Progenitor cell of endocrine pancreas (in vitro differentiated cells): ENCODE results near the gene CALHM1. TPM values are rescaled to one million over a fixed set of nuclear protein-coding genes. Genes with fewer than 3 reads are reported as not detected.

Experiments
- DNase-seq: peaks from one replicate; pipeline ENCODE4 v3.0.0; 2021; ENCODE audit warnings: low spot score; ENCODE audit not compliant: unreplicated experiment
- H3K27ac Mint-ChIP-seq: 2 replicates; pipeline ENCODE4 v1.8.0; 2021; ENCODE audit warnings: mild to moderate bottlenecking, moderate library complexity, mixed read lengths
- H3K27me3 Mint-ChIP-seq: 2 replicates; pipeline ENCODE4 v1.8.0; 2021; ENCODE audit warnings: mixed read lengths
- H3K36me3 Mint-ChIP-seq: 2 replicates; pipeline ENCODE4 v1.8.0; 2022; ENCODE audit warnings: mixed read lengths; ENCODE audit not compliant: insufficient read depth
- H3K4me1 Mint-ChIP-seq: 2 replicates; pipeline ENCODE4 v1.8.0; 2021; ENCODE audit warnings: low read depth, mixed read lengths
- H3K4me3 Mint-ChIP-seq: 2 replicates; pipeline ENCODE4 v1.8.0; 2021; ENCODE audit warnings: low read depth, mild to moderate bottlenecking, moderate library complexity, mixed read lengths
- H3K9me3 Mint-ChIP-seq: 2 replicates; pipeline ENCODE4 v1.8.0; 2021; ENCODE audit warnings: low read depth, mixed read lengths
- total RNA-seq: library from RNA; stranded (reverse); gene quantifications from 2 replicates; pipeline ENCODE4 v1.2.1, GENCODE V29; 2021
- TF ChIP-seq, protein P1 (sequence below): fragments of 200-600 bp; sonication (generic); IDR thresholded peaks from one replicate; pipeline ENCODE4 v1.5.0; 2021; ENCODE audit warnings: antibody characterized with exemption, mild to moderate bottlenecking; ENCODE audit not compliant: unreplicated experiment

The CALHM1 gene
- total RNA-seq, 1 donor from 2014 or later, result not detected

- Mint-ChIP-seq H3K9me3 (no peaks in the 10 kb centered on the region), H3K36me3 (no peaks in the 10 kb centered on the region), H3K27me3 (peaks cover 28% of the 10 kb centered on the region), H3K27ac (no peak overlapping the region), H3K4me3 (no peak overlapping the region), H3K4me1 (no peaks in the 10 kb centered on the region)
- DNase-seq, result no peak
- TF ChIP-seq, protein P1, sequence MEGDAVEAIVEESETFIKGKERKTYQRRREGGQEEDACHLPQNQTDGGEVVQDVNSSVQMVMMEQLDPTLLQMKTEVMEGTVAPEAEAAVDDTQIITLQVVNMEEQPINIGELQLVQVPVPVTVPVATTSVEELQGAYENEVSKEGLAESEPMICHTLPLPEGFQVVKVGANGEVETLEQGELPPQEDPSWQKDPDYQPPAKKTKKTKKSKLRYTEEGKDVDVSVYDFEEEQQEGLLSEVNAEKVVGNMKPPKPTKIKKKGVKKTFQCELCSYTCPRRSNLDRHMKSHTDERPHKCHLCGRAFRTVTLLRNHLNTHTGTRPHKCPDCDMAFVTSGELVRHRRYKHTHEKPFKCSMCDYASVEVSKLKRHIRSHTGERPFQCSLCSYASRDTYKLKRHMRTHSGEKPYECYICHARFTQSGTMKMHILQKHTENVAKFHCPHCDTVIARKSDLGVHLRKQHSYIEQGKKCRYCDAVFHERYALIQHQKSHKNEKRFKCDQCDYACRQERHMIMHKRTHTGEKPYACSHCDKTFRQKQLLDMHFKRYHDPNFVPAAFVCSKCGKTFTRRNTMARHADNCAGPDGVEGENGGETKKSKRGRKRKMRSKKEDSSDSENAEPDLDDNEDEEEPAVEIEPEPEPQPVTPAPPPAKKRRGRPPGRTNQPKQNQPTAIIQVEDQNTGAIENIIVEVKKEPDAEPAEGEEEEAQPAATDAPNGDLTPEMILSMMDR, result no peak
These were observed 10.5 kb upstream of the CALHM1 start for GRCh38 chr10:103469201-103469600.

DNA sequence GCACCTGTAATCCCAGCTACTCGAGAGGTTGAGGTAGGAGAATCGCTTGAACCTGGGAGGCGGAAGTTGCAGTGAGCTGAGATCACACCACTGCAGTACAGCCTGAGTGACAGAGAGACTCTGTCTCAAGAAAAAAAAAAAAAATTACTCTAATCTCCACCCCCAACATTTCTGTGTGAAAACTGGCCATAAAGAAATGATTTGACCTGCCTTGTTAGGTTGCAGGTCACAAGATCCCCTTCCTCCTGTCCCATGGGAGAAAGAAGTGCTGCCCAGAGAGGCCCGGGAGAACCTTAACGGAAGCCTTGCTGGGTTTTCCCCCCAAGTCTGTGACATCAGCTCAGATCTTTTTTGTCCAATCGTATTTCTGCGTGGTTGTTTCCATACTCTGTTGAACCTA lies 8.7 kb upstream of the CALHM1 start:
- DNase-seq, result no peak
- no peaks in the 10 kb centered on the region for H3K9me3 Mint-ChIP-seq
- H3K36me3 Mint-ChIP-seq, result no peaks in the 10 kb centered on the region
- H3K4me1 Mint-ChIP-seq, result no peaks in the 10 kb centered on the region
- TF ChIP-seq, protein P1, result no peak
- H3K4me3 Mint-ChIP-seq, result no peak overlapping the region
- no peak overlapping the region for H3K27ac Mint-ChIP-seq
- H3K27me3 Mint-ChIP-seq, result peaks cover 25% of the 10 kb centered on the region

DNA sequence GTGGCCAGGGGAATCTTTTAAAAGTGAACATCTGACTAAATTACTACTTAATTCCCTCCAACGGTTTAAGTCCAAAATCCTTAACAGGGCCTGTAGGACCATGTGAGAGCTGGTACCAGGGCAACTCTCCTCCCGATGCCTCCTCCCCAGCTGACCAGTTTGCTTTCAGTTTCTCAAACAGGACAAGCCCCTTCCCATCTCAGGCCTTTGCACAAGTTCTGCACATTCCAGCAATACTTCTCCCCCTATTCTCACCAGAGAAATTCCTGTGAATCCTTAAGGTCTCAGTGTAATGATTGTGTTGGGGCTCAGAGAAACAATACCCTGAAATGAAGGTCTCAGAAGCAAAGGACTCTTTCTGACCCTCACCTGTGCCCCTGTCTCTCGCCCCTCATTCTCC lies 8.0 kb upstream of the CALHM1 start:
- DNase-seq, result no peak
- H3K36me3 Mint-ChIP-seq, result no peaks in the 10 kb centered on the region
- no peak overlapping the region for H3K27ac Mint-ChIP-seq
- H3K27me3 Mint-ChIP-seq, result peaks cover 25% of the 10 kb centered on the region
- no peak overlapping the region for H3K4me3 Mint-ChIP-seq
- H3K4me1 Mint-ChIP-seq, result no peaks in the 10 kb centered on the region
- TF ChIP-seq, protein P1, result no peak
- H3K9me3 Mint-ChIP-seq, result no peaks in the 10 kb centered on the region

DNA sequence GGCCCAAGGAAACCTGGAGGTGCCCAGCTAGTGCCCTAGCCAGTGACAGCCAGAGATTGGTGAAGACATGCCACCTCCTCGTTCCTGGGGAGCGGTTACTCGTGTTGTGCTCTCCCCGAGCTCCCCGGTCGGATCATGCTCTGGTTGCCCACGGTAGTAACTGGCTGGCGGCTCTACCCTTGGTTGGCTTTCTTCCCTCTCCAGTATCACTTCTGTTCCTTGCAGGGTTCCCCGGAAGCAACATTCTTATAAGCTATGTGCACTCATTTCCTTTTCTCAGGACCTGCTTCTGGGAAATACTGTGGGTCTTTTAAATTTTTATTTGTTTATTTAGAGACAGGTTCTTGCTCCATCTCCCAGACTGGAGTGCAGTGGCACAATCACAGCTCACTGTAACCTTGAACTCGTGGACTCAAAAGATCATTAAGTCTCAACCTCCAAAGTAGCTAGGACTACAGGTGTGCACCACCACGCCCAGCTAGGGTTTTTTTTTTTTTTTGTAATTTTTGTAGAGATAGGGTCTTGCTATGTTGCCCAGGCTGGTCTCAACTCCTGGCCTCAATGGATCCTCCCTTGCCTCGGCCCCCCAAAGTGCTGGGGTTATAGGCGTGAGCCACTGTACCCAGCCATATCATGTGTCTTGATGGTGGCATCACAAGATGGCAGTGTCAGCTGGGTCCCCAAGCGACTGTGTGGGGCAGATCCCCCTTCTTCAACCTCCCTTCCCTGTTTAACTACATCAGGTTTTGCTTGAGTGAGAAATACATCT lies 6.9 kb upstream of the CALHM1 start:
- Mint-ChIP-seq H3K4me1 (no peaks in the 10 kb centered on the region), H3K27me3 (peaks cover 23% of the 10 kb centered on the region), H3K4me3 (no peak overlapping the region), H3K9me3 (no peaks in the 10 kb centered on the region), H3K27ac (no peak overlapping the region), H3K36me3 (no peaks in the 10 kb centered on the region)
- no peak for DNase-seq
- TF ChIP-seq, protein P1, result no peak

GRCh38 chr10:103463499-103463898 lies 4.8 kb upstream of the CALHM1 start:
- Mint-ChIP-seq H3K27me3 (peaks cover 9% of the 10 kb centered on the region), H3K36me3 (no peaks in the 10 kb centered on the region), H3K9me3 (no peaks in the 10 kb centered on the region), H3K27ac (no peak overlapping the region), H3K4me3 (no peak overlapping the region), H3K4me1 (no peaks in the 10 kb centered on the region)
- no peak for DNase-seq
- TF ChIP-seq, protein P1, result no peak
